ENCODE measurements around the gene FASN. TPM values are rescaled to one million over a fixed set of nuclear protein-coding genes. Genes with fewer than 3 reads are reported as not detected.

FASN gene
- total and polyA plus RNA-seq, 7 experiments from 2014 or later = 0.96 to 168 (median 26.7) TPM

GRCh38 chr17:82083533-82084359, 14.3 kb downstream of the FASN start:
- ATAC-seq (no peak), DNase-seq (no peak)
- Histone ChIP-seq H3K27ac (ENCODE audit: low read depth, low read length) (no peak overlapping the region), H3K27me3 (ENCODE audit: control insufficient read depth in 2 of 2, insufficient read depth in 2 of 2, low read length in 2 of 2) (no peaks in the 10 kb centered on the region), H3K9me3 (ENCODE audit: control insufficient read depth in 2 of 3, low read length in 3 of 3) (no peaks in the 10 kb centered on the region), H3K36me3 (ENCODE audit: control insufficient read depth in 2 of 3, insufficient read depth in 3 of 3, low read length in 3 of 3) (peaks cover 0 to 97% (median 5%) of the 10 kb centered on the region in 3 experiments), H3K4me1 (ENCODE audit: control insufficient read depth in 2 of 2, insufficient read depth in 2 of 2, low read length in 2 of 2) (no peaks in the 10 kb centered on the region), H3K4me3 (ENCODE audit: low read length) (no peak overlapping the region)
- ChIA-PET CTCF (no interaction called here), POLR2A (no interaction called here)
- Mint-ChIP-seq H3K9me3 (no peaks in the 10 kb centered on the region), H3K4me1 (no peaks in the 10 kb centered on the region), H3K27ac (peak overlapping the region in 1 of 9 donors; percentile 14), H3K36me3 (peaks cover 0 to 17% (median 0%) of the 10 kb centered on the region in 5 donors), H3K4me3 (no peak overlapping the region), H3K27me3 (no peaks in the 10 kb centered on the region)
- intact Hi-C loops (cut with micrococcal nuclease) = no loop called here

GRCh38 chr17:82083009-82083408, 15.0 kb downstream of the FASN start:
- CTCF ChIA-PET = no interaction called here

GRCh38 chr17:82082456-82082855, 15.6 kb downstream of the FASN start:
- no peak overlapping the region for H3K4me3 Mint-ChIP-seq
- no peaks in the 10 kb centered on the region for H3K4me1 ChIP-seq (ENCODE audit: control insufficient read depth in 2 of 2, insufficient read depth in 2 of 2, low read length in 2 of 2)
- H3K36me3 Mint-ChIP-seq = peaks cover 0 to 14% (median 0%) of the 10 kb centered on the region in 5 donors
- ChIA-PET POLR2A (no interaction called here), CTCF (no interaction called here)
- H3K9me3 ChIP-seq (ENCODE audit: control insufficient read depth in 2 of 3, low read length in 3 of 3) = no peaks in the 10 kb centered on the region
- no peak overlapping the region for H3K27ac ChIP-seq (ENCODE audit: low read depth, low read length)
- no peaks in the 10 kb centered on the region for H3K9me3 Mint-ChIP-seq
- H3K27me3 ChIP-seq (ENCODE audit: control insufficient read depth in 2 of 2, insufficient read depth in 2 of 2, low read length in 2 of 2) = no peaks in the 10 kb centered on the region
- intact Hi-C loops (cut with micrococcal nuclease) = no loop called here
- H3K4me1 Mint-ChIP-seq = no peaks in the 10 kb centered on the region
- H3K4me3 ChIP-seq (ENCODE audit: low read length) = no peak overlapping the region
- H3K27ac Mint-ChIP-seq = no peak overlapping the region
- H3K27me3 Mint-ChIP-seq = no peaks in the 10 kb centered on the region
- no peak for DNase-seq
- ATAC-seq = no peak
- peaks cover 0 to 91% (median 4%) of the 10 kb centered on the region in 3 experiments for H3K36me3 ChIP-seq (ENCODE audit: control insufficient read depth in 2 of 3, insufficient read depth in 3 of 3, low read length in 3 of 3)

More at GRCh38 chr17:82083009-82083408, 15.0 kb downstream of the FASN start:
- no peak for DNase-seq
- Histone ChIP-seq H3K4me1 (ENCODE audit: control insufficient read depth in 2 of 2, insufficient read depth in 2 of 2, low read length in 2 of 2) (no peaks in the 10 kb centered on the region), H3K27ac (ENCODE audit: low read depth, low read length) (no peak overlapping the region), H3K27me3 (ENCODE audit: control insufficient read depth in 2 of 2, insufficient read depth in 2 of 2, low read length in 2 of 2) (no peaks in the 10 kb centered on the region), H3K9me3 (ENCODE audit: control insufficient read depth in 2 of 3, low read length in 3 of 3) (no peaks in the 10 kb centered on the region), H3K36me3 (ENCODE audit: control insufficient read depth in 2 of 3, insufficient read depth in 3 of 3, low read length in 3 of 3) (peaks cover 0 to 95% (median 4%) of the 10 kb centered on the region in 3 experiments), H3K4me3 (ENCODE audit: low read length) (no peak overlapping the region)
- ATAC-seq = no peak
- intact Hi-C loops (cut with micrococcal nuclease) = no loop called here
- Mint-ChIP-seq H3K27ac (no peak overlapping the region), H3K36me3 (peaks cover 0 to 14% (median 0%) of the 10 kb centered on the region in 5 donors), H3K27me3 (no peaks in the 10 kb centered on the region), H3K4me3 (no peak overlapping the region), H3K4me1 (no peaks in the 10 kb centered on the region), H3K9me3 (no peaks in the 10 kb centered on the region)
- POLR2A ChIA-PET = no interaction called here

- Histone ChIP-seq H3K27me3 (ENCODE audit: control insufficient read depth in 2 of 2, insufficient read depth in 2 of 2, low read length in 2 of 2) (no peaks in the 10 kb centered on the region), H3K36me3 (ENCODE audit: control insufficient read depth in 2 of 3, insufficient read depth in 3 of 3, low read length in 3 of 3) (peaks cover 0 to 86% (median 4%) of the 10 kb centered on the region in 3 experiments), H3K4me3 (ENCODE audit: low read length) (no peak overlapping the region), H3K27ac (ENCODE audit: low read depth, low read length) (no peak overlapping the region), H3K4me1 (ENCODE audit: control insufficient read depth in 2 of 2, insufficient read depth in 2 of 2, low read length in 2 of 2) (no peaks in the 10 kb centered on the region), H3K9me3 (ENCODE audit: control insufficient read depth in 2 of 3, low read length in 3 of 3) (no peaks in the 10 kb centered on the region)
- ATAC-seq (no peak), DNase-seq (no peak)
- peaks cover 0 to 14% (median 0%) of the 10 kb centered on the region in 5 donors for H3K36me3 Mint-ChIP-seq
- ChIA-PET CTCF (no interaction called here), POLR2A (no interaction called here)
- no peaks in the 10 kb centered on the region for H3K27me3 Mint-ChIP-seq
- intact Hi-C loops (cut with micrococcal nuclease) = no loop called here
- H3K27ac Mint-ChIP-seq = no peak overlapping the region
- no peaks in the 10 kb centered on the region for H3K4me1 Mint-ChIP-seq
- H3K4me3 Mint-ChIP-seq = no peak overlapping the region
- H3K9me3 Mint-ChIP-seq = no peaks in the 10 kb centered on the region
Observed at GRCh38 chr17:82081966-82082365, 16.1 kb downstream of the FASN start.

- no peaks in the 10 kb centered on the region for H3K9me3 Mint-ChIP-seq
- no peaks in the 10 kb centered on the region for H3K27me3 ChIP-seq (ENCODE audit: control insufficient read depth in 2 of 2, insufficient read depth in 2 of 2, low read length in 2 of 2)
- H3K4me3 ChIP-seq (ENCODE audit: low read length) = no peak overlapping the region
- intact Hi-C loops (cut with micrococcal nuclease) = no loop called here
- ATAC-seq (no peak), DNase-seq (no peak)
- H3K4me1 ChIP-seq (ENCODE audit: control insufficient read depth in 2 of 2, insufficient read depth in 2 of 2, low read length in 2 of 2) = no peaks in the 10 kb centered on the region
- H3K36me3 Mint-ChIP-seq = peaks cover 0 to 14% (median 0%) of the 10 kb centered on the region in 5 donors
- ChIA-PET CTCF (no interaction called here), POLR2A (no interaction called here)
- no peaks in the 10 kb centered on the region for H3K27me3 Mint-ChIP-seq
- H3K27ac Mint-ChIP-seq = no peak overlapping the region
- H3K4me3 Mint-ChIP-seq = no peak overlapping the region
- peaks cover 0 to 82% (median 4%) of the 10 kb centered on the region in 3 experiments for H3K36me3 ChIP-seq (ENCODE audit: control insufficient read depth in 2 of 3, insufficient read depth in 3 of 3, low read length in 3 of 3)
- no peak overlapping the region for H3K27ac ChIP-seq (ENCODE audit: low read depth, low read length)
- no peaks in the 10 kb centered on the region for H3K9me3 ChIP-seq (ENCODE audit: control insufficient read depth in 2 of 3, low read length in 3 of 3)
- H3K4me1 Mint-ChIP-seq = no peaks in the 10 kb centered on the region
Observed at GRCh38 chr17:82081546-82081945, 16.5 kb downstream of the FASN start.

GRCh38 chr17:82080789-82081464, 17.1 kb downstream of the FASN start:
- peaks cover 0 to 76% (median 4%) of the 10 kb centered on the region in 3 experiments for H3K36me3 ChIP-seq (ENCODE audit: control insufficient read depth in 2 of 3, insufficient read depth in 3 of 3, low read length in 3 of 3)
- DNase-seq (no peak), ATAC-seq (no peak)
- Mint-ChIP-seq H3K27me3 (no peaks in the 10 kb centered on the region), H3K4me1 (no peaks in the 10 kb centered on the region), H3K9me3 (no peaks in the 10 kb centered on the region), H3K36me3 (peaks cover 0 to 14% (median 0%) of the 10 kb centered on the region in 5 donors), H3K27ac (no peak overlapping the region), H3K4me3 (no peak overlapping the region)
- intact Hi-C loops (cut with micrococcal nuclease) = no loop called here
- no peaks in the 10 kb centered on the region for H3K9me3 ChIP-seq (ENCODE audit: control insufficient read depth in 2 of 3, low read length in 3 of 3)
- H3K4me1 ChIP-seq (ENCODE audit: control insufficient read depth in 2 of 2, insufficient read depth in 2 of 2, low read length in 2 of 2) = no peaks in the 10 kb centered on the region
- CTCF ChIA-PET = no interaction called here
- no peaks in the 10 kb centered on the region for H3K27me3 ChIP-seq (ENCODE audit: control insufficient read depth in 2 of 2, insufficient read depth in 2 of 2, low read length in 2 of 2)
- POLR2A ChIA-PET = no interaction called here
- no peak overlapping the region for H3K27ac ChIP-seq (ENCODE audit: low read depth, low read length)
- no peak overlapping the region for H3K4me3 ChIP-seq (ENCODE audit: low read length)

Measured in naive thymus-derived CD4-positive, alpha-beta T cell (primary cell).